ENCODE results near the gene SEH1L.
"Not testable (repeated sequence)": the region's sequence is repeated elsewhere in the genome, so short reads cannot be mapped to it uniquely, and the experiment has no call there.

SEH1L gene, protein sequence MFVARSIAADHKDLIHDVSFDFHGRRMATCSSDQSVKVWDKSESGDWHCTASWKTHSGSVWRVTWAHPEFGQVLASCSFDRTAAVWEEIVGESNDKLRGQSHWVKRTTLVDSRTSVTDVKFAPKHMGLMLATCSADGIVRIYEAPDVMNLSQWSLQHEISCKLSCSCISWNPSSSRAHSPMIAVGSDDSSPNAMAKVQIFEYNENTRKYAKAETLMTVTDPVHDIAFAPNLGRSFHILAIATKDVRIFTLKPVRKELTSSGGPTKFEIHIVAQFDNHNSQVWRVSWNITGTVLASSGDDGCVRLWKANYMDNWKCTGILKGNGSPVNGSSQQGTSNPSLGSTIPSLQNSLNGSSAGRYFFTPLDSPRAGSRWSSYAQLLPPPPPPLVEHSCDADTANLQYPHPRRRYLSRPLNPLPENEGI

GRCh38 chr18:12947285-12948049, at the start of gene SEH1L:
Gene SEH1L (plus strand): TSS chr18:12948011. CDS start chr18:12948122, 111 bp downstream.
- DNase-seq (ENCODE audit: low read depth) = peak; percentile 98

DNA sequence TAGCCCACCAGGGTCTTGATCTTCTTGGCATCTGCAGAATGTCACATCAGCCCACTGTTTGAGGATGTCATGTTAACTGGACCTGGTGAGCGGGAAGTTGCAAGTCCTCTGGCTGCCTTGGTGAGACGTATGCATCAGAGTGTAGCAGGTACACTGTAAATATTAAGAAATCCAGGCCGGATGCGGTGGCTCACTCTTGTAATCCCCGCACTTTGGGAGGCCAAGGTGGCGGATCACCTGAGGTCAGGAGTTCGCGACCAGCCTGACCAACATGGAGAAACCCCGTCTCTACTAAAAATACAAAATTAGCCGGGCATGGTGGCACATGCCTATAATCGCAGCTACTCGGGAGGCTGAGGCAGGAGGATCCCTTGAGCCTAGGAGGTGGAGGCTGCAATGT, 46.6 kb upstream of the SEH1L start:
- not testable (repeated sequence) for DNase-seq (ENCODE audit: low read depth)

DNA sequence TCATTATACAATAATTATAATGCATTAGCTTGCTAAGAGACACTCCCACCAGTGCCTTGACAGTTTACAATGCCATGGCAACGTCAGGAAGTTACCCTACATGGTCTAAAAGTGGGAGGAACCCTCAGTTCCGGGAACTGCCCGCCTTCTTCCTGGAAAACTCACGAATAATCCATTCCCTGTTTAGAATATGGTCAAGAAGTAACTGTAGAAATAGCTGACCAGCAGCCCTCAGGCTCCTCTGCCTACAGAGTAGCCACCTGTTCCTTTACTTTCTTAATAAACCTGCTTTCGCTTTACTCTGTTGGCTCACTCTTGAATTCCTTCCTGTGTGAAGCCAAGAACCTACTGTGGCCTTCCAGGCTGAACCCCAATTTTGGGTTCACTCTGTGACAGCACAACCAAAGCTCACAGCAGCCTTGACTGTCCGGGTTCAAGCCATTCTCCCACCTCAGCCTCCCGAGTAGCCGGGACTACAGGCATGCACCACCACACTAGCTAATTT, 43.7 kb upstream of the SEH1L start:
- no peak for DNase-seq (ENCODE audit: low read depth)

GRCh38 chr18:12906119-12906518, 41.7 kb upstream of the SEH1L start:
- DNase-seq (ENCODE audit: low read depth) = no peak

DNA sequence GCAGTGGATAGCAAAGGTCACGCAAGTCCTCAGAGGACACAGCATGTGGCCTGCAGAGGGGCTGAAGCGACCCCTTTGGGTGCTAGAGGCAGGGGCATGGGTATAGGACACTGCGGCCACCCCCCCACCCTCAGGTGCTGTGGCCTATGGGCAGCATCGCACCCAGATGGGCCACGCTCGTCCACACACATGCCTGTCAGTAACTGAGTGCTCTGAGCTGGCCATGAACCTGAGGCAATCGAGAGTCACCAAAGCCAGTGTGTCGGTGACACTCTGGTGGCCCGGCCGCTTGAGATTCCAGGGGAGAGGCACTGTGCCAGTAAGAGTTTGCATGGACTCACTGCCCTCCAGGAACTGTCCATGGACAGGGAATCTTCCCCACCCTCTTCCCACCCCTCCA, 41.0 kb upstream of the SEH1L start:
- no peak for DNase-seq (ENCODE audit: low read depth)

DNA sequence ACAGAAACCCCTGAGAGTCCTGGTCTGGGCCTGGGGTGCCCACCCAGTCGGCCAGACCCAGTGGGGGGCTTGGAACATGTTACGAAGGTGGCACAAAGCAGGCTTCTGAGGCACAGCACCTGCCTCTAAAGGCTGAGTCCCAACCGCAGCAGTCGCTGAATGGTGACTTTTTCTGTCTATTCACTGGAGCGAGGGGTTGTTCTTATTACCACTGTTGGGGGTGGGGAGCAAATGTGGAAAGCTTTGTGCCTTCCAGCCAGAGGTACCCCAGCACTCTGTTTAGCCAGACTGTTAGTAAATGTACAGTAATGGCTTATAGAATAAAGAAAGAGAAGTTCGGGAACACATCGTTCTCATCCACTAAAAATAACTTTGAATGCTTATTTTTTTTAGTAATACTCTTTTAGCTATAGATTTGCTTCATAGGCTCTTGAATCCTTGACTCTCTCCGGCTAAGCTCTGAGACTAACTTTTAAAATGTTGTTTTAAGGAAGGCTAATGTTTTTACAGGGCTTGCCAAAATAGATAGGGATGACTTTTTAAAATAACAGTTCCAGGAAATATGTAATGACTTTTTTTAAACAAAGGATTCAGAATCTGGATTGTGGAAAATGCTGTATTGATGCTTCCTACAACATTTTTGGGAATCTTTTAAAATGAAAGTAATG, 40.4 kb upstream of the SEH1L start:
- no peak for DNase-seq (ENCODE audit: low read depth)

GRCh38 chr18:12908706-12909105, 39.1 kb upstream of the SEH1L start:
- no peak for DNase-seq (ENCODE audit: low read depth)

DNA sequence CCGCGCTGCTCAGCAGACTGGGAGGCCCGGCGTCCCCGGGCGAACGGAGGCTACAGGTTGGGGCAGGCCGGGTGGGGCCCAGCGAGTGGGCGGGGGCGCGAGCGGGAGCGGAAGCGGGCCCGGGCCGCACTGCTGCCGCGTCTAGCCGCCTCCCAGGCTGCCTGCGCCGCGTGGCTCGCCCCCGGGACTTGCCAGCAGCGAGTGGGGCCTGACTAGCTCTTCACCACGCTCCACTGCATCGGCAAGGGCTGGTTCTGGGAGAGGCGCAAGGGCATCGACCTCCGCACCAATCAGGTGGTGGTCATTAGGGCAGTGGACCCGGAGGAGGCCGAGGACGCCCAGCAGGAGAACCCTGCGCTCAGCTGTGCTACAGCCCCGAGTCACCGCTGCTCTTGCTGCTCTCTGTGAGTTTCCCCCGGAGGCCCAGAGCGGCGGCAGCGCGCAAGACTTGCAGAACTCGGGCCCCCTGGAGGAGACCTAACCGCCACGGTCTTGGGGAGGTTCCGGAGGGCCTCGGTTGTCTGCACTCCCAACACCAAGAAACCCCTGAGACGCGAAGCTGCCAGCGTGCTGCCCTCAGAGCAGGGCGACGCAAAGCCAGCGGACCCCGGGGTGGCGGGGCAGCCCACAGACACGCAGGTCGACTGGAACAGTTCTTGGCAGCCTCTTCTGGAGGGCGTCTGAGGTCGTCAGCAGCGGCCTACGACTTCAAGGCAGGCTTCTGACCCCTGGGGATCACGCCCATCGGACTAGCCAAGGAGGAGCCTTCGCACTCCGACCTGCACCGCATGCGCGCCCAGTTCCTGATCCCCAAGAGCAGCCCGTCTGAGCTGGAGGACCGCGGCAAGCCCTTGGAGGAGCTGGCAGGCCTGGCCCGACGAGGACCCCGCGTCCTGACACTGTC, 36.5 kb upstream of the SEH1L start:
- DNase-seq (ENCODE audit: low read depth) = peak; percentile 60

- DNase-seq (ENCODE audit: low read depth) = no peak
Measured at GRCh38 chr18:12911929-12912703, 35.7 kb upstream of the SEH1L start.

GRCh38 chr18:12921178-12921577, 26.6 kb upstream of the SEH1L start:
- peak; percentile 4 for DNase-seq (ENCODE audit: low read depth)

GRCh38 chr18:12922266-12922665, 25.5 kb upstream of the SEH1L start:
- DNase-seq (ENCODE audit: low read depth) = no peak

- DNase-seq (ENCODE audit: low read depth) = no peak
Measured at GRCh38 chr18:12924616-12925015, 23.2 kb upstream of the SEH1L start.

DNA sequence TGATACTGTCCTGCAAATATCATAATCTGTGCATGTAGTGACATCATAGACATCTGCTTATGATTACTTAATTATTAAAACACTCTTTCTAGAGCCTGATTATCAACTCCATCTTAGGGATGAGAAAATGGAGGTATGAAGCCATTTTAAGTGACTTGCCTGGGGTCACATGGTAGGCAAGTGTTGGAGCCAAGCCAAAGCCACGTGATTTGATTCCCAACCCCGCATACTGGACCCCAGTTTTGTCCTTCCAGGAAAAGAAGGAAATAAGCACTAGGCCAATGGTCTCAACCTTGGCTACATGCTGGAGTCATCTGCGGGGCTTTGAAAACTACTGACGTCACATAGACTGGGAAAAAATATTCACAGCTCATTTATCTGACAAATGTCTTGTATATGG, 19.6 kb upstream of the SEH1L start:
- no peak for DNase-seq (ENCODE audit: low read depth)

DNA sequence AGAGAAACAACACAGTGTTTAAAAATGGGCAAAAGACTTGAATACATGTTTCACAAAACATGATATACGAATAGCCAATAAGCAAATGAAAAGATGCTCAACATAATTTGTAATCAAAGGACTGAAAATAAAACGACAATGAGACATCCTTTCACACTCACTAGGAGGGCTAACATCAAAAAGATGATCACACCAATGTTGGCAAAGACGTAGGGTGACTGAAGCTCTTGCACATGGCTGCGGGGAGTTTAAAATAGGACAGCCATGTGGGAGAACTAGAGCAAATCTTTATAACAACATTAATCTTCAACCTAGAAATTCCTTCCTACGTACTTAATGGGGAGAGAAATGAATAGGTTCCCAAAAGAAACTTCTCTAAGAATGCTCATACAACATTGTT, 19.2 kb upstream of the SEH1L start:
- DNase-seq (ENCODE audit: low read depth) = no peak

- DNase-seq (ENCODE audit: low read depth) = no peak
Measured at GRCh38 chr18:12929477-12930083, 18.2 kb upstream of the SEH1L start.

DNA sequence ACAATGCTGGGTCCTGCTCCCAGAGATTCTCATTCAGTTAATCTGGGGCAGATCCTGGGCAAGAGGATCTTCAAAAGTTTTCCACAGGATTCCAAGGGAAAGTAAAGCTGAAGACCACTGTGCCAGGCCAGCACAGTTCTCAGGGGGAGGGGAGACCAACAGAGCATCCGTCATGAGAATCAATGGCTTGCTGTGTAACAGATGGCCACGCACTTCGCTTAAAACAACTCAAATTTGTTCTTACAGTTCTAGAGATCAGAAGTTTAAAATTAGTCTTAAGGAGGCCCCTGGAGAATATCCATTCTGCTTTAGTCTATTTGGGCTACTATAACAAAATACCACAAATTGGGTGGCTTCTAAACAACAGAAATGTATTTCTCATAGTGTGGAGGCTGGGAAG, 17.4 kb upstream of the SEH1L start:
- DNase-seq (ENCODE audit: low read depth) = no peak

DNA sequence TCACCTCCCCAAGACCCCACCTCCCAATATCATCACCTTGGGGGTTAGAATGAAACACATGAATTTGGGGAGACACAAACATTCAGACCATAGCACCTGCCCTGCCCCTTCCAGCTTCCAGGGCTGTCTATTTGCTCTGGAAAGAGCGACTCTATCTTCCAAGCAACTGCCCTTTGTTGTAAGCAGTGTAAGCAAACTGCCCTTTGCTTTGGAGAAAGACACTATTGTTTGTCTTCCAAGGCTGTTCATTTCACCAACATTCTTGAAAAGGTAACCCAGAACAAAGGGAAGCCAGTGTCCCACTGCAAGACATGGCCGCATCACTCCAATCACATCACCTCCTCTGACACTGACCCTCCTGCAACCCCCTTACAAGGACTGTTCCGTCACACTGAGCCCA, 16.9 kb upstream of the SEH1L start:
- no peak for DNase-seq (ENCODE audit: low read depth)

DNA sequence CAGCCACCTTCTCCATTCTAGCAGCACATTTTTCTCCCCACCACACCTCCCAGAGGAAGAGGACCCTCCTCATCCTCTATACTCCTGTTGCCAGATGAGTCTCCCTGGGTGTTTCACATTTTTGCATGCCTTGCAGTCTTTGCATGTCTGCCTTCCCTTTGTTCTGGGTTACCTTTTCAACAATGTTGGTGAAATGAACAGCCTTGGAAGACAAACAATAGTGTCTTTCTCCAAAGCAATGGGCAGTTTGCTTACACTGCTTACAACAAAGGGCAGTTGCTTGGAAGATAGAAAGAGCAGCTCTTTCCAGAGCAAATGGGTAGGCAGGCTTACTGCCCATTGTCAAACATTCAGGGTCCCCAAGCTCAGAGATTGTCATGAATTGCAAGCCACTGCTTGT, 14.5 kb upstream of the SEH1L start:
- no peak for DNase-seq (ENCODE audit: low read depth)

GRCh38 chr18:12934454-12935071, 13.2 kb upstream of the SEH1L start:
- peak; percentile 67 for DNase-seq (ENCODE audit: low read depth)

GRCh38 chr18:12939162-12939561, 8.6 kb upstream of the SEH1L start:
- no peak for DNase-seq (ENCODE audit: low read depth)
